NCI-H1048 (cell line): ENCODE data around the gene DNAJB6.
A peak's percentile ranks its signal among the peaks of the same experiment; 100 is the strongest.

ENCODE experiments used
- DNase-seq: peaks from one replicate; lab custom pipeline; 2025; lab: John Stamatoyannopoulos, UW

The DNAJB6 gene

DNA sequence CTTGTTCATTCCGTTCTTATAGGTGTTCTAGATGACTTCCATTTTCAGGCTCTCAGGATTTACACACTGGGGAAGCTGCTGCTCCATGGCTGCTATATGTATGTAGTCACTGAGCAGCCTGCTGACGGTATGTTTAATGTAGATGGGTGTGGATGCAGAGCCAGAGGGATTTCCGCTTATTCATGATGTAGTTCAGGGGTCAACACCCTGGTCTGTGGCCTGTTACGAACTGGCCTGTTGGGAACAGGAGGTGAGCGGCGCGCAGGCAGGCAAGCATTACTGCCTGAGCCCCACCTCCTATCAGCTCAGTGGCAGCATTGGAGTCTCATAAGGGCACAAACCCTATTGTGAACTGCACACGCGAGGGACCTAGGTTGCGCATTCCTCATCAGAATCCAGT lies 33.9 kb downstream of the DNAJB6 start:
- DNase-seq: no peak

DNA sequence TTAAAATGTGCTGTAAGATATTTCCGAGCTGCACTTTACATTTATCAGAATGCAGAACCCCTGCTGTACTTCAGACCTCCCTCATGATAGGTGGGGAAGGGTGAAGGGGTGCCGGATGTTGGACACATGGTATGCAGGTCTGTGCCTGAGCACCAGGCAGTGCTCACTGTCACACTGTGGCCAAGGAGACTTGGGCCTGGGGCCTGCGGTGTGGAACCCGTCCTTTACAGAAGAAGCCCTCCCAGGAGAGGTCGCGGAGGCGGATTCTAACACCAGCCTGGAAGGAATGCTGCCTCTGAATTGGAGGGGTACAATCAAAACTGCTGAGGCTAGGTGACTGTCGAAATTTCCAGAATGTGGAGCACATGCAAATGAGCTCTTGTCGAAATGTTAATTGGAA lies 34.5 kb downstream of the DNAJB6 start:
- no peak for DNase-seq

DNA sequence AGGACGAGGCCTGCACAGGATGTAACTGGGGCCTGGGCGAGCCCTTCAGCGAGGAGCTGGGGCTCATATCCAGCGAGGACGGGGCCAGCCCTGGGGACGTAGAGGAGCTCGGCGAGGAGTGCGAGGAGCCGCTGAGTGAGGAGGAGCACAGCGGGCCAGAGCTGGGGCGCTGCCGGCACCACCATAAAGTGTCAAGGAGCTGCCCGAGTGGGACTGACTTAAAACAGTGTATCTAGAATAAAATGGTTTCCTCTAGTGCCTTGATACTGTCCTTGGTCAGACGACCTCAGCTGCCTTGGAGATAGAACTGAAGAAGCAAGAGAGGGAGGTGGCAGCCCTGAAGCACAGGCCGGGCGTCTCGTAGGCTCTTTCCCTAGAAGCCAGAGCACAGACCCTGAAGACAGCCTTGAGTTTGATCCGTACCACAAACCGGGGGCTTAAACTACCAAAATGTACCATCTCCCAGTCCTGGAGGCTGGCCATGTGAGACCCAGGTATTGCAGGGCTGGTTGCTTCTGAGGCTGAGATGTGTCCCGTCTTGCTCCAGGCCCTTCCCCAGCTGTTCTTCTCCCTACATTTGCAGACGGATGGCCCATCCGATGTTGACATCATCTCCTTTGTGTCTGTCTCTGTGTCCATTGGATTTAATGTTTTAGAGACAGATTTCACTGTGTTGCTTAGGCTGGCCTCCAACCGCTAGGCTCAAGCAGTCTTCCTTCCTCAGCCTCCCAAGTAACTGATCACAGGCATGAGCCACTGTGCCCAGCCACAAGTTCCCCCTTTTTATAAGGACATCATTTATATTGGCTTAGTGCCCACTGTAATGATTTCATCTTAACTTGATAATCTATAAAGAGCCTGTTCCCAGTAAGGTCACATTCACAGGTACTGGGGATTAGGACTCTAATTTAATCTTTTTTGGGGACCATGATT lies 35.8 kb downstream of the DNAJB6 start:
- no peak for DNase-seq

DNA sequence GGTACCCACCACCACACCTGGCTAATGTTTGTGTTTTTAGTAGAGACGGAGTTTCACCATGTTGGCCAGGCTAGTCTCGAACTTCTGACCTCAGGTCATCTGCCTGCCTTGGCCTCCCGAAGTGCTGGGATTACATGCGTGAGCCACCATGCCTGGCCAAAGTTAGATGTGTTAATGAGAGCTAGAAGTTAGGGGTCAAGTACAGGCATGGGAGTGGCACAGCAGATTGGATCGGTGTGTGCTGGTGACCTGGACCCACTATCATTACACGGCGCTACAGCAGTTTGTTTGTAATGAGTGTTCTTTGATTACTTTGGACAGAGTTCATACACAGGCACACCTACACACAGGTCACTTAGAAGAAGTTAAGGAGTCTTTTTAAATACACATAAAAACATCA lies 36.7 kb downstream of the DNAJB6 start:
- DNase-seq: no peak

DNA sequence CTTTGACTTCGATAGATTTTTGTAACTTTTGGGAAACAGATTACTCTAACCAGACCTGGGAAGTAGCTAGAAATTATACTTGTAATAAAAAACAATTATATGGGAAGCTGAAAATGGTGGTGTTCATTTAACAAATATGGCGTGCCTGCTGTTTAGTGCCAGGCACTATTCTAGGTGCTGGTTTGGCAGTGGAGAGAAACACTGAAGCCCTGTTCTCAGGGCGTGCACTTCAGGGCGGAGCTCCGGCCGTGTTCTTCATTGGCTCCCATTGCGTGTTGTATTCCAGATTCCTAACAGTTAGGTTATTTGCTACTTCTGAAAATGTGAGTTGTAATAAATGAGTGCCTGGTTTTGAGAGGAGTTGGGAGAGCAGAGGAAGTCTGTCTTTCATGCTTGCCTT lies 38.6 kb downstream of the DNAJB6 start:
- DNase-seq: no peak

DNA sequence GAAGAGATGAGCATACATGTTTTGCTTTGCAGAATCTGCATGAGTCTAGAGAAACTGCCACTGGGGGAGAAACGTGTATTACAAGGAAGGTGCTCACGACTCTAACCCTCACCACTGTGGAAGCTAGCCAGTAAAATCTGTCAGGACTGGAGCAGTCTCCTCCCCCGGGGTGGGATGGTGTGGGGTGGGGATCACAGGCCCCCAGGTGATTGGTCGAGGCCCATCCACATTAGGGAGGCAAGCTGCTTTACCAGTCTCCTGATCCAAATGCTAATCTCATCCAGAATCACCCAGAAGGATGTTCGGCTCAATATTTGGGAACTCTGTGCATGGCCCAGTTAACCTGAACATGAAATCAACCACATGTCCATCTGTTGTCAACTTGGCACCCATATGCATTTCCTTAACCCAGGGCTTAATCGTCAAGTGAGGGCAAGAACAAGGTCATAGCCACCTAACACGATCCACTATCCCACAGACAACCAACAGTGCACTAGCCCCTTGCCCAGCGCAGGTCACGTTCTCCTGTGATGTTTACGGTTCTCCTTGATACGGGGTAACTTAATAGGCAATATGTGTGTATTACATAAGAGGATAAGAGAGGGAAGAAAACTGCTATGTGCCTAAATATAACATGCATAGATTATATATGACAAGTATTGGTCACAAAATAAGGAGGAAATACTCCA lies 40.8 kb downstream of the DNAJB6 start:
- DNase-seq: no peak

DNA sequence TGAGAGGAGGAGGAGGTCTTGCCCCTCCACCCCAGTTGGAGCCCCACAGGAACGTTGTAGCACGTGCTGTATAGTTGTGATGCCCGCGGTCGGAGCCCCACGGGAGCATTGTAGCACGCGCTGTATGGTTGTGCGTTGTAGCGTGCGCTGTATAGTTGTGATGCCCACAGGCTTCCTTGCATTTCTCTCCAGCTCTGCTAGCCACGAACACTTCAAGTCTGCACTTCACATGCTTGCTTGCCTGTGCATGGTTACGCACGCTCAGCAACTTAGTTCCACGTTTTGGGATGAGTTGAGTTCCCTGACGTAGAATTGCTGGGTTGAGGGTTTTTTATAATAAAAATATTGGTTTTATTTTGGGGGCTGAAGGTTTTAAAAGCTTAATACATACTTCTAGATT lies 41.6 kb downstream of the DNAJB6 start:
- no peak for DNase-seq

DNA sequence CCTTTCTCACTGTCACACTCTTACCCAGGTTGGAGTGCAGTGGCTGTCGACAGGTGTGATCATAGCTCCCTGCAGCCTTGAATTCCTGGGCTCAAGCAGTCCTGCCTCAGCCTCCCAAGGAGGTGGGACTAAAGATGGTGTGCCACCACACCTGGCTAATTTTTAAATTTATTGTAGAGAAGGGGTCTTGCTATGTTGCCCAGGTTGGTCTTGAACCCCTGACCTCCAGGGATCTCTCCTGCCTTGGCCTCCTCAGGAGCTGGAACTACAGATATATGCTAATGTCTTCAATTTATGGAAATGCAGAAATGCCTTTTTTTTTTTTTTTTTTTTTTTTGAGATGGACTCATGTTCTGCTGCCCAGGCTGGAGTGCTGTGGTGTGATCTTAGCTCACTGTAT lies 42.7 kb downstream of the DNAJB6 start:
- no peak for DNase-seq

DNA sequence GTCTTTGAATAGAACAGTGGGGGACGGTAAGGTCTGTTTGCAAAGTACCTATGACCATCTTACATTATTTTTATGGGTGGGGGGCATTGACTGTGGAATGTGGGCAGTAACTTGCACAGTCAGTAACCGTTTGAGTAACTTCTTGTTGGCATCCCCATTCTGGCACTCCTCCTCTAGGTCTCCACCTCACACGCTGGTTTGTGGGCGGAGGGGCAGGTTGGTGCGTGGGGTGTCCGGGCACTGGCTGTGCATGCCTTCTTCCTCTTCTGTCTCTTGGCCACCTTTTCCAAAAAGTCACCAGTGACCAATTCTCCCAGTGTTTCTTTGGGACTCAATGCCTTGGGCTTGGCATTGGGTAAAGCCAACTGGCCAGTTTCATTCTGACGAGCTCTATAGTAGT lies 43.6 kb downstream of the DNAJB6 start:
- no peak for DNase-seq

DNA sequence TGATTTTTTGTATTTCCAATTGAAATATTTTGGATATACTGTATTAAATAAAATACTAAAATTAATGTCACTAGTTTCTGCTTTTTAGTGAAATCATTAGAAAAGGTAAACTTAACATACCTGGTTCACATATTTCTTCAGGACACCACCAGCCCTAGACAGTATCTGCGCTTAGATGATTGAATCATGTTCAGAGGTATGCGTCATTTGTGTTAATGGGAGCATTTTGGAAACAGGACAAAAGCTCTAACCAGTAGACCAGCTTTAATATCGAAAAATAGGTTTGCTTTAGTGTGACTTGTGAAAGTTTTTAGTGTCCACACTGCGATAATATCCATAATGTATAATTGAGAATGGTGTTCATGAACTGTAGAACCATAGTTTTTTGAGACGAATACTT lies 47.1 kb downstream of the DNAJB6 start:
- DNase-seq: no peak

DNA sequence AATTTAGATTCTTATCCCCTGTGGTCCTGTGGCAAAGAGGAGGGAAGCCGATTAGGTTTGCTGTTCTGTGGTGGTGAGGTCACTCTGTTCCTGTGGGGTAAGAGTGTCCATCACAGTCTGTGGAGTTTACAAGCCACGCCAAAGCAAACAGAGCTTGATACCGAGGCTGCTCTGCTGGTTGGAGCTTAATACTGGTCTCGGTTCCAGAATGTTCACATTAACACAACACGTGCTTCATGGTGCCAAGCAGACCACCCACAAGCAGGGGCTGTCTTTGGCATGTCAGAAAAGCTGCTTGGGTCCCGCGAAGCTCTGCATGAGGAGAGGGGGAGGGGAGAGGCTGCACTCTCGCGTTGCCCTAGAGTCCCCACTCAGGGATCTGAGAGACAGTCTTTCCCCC lies 47.5 kb downstream of the DNAJB6 start:
- DNase-seq: no peak

DNA sequence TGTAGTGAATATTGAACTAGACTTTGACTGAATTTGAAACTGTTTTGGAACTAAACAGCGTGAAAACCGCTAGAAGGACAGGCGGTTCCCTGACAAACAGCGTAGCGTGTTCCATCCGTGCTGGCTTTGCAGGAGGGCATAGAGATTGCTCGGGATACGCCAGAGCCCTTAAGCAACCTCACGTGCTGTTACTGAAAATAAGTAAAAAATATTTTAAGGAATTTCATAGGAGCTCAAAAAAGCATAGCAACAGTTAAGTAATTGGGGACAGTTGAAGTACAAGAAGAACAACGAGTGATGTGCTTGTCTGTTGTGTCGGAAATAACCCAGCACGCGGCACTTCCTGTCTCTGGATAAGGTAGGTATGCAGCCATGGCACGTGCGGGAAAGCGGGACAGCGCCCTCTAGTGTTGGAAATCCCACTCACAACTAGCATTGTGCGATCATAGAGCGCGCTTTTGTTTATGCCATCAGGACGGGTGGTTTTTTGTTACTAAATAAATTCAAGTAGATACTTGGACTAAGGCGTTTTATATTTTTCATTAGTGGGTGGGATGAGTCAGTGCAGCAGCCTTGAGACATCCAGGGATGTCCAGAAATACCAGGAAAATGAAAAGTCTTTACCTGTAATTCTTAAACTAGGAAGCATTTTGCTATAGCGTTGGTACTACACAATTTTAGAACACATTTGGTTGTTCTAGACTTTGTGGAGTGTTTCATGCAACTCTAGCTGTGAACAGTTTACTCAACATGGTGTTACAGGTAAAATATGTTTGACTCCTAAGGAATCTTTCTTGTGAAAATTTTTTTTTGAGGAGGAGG lies 50.4 kb downstream of the DNAJB6 start:
- peak; percentile 88 for DNase-seq

DNA sequence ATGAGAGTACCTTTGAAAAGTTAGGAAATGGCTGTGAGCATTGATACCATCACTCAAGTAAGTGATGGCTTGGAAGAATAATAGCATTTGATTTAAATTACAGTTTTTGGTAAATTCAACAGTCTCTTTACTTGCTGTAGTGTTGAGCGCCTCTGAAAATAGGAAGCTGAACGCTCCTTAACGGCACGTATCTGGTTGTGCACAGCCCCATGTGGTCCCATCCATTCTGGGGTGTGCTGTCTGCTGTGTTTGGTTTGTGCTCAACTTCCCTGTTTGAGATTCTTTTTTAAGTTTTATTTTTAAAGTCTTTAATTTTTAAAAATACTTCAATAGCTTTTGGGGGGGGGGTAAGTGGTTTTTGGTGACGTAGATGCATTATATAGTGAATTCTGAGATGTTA lies 51.5 kb downstream of the DNAJB6 start:
- DNase-seq: no peak

DNA sequence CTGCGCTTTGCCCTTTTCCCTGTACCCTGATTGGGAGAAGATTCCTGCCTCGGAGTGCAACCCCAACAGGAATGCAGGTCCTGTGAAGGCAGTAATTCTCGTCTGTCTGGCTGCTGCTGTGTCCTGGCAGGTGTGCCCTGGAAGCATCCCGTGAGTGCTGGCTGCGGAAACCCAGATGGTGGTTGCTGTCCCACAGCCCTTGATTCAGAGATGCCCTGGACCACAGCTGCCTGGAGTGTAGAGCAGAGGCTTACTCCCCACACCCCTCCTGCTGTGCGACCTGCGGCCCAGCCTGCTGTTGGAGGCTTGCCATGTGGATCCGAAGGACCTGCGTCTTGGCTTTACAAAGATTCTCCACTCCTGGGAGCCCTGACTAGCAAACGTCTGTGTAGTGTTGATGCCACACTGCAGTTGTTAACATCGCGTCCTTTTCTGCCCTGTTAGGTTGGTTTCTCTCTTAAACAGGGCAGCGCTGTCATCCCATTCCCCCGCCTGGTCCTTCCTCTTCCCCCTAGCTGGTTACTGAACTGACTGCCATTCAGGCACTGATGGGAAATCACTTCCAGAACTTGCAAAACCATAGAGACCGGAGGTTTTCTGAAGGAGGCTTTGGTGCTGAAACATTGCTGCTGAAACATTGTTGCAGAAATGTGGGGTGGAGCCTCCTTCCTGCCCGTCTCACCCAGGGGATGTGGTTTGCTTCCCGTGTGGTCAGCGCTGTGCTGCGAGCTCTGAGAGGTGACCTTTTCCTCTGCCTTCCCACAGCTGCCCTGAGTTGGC lies 53.3 kb downstream of the DNAJB6 start:
- DNase-seq: no peak

DNA sequence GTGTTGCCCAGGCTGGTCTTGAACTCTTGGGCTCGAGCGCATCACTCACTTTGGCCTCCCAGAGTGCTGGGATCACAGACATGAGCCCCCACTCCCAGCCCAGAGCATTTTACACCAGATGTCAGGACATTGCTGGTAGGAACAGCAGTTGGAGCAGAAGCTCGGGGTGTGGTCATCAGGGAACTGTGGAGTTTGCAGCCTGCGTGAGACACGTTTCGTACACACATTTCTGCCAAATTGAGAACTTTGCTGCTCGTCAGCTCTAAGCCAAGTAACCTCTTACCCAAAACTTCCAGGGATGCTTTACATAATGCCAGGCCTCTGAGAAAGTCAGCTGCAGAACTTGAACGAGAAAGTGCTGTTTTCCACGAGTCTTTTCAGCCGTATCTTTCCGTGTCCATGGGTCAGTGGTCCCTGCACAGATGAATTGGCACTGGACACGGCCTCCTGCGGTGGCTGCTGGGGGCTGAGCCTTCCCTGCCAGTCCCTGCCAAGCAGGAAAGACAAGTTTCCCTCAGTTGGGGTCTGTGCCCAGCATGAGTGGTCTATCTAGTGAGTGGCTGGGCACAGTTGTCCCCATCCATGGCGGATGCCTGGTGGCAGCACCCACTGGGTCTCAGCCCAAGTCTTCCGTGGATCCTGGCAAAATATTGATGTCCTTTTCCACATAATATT lies 54.4 kb downstream of the DNAJB6 start:
- no peak for DNase-seq

DNA sequence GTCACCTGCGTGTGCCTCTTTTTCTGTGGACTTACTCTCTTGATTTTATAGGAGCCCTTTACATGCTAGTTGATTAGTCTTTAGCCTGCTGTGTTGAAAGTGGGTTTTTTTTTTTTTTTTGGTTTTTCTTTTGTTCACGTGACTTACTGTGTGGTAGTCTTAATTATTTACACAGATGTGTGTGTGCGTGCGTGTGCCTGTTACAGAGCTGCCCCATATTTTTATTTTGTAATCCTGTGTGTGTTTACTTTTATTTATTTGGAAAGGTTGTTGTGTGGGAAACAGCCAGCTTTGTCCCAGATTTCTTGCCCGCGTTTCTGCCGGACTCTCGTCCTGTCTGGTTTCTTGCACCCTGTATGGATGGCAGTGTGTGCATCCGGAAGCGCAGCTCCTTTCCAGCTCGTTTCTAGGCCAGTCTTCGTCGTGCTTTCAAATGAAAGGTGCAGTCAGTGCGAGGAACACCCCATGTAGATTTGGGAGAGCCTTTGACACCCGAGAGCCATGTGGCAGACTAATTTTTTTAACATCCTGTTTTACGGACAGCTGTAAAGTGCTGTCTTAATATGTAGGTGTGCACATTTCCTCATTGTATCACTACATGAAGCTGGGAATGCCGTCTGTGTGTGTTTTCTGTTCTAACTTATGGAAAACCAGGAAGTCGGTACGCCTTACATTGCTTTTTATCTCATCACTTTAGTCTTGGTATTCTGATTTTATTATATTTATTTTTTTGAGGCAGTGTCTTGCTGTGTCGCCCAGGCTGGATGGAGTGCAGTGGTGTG lies 55.6 kb downstream of the DNAJB6 start:
- no peak for DNase-seq

DNA sequence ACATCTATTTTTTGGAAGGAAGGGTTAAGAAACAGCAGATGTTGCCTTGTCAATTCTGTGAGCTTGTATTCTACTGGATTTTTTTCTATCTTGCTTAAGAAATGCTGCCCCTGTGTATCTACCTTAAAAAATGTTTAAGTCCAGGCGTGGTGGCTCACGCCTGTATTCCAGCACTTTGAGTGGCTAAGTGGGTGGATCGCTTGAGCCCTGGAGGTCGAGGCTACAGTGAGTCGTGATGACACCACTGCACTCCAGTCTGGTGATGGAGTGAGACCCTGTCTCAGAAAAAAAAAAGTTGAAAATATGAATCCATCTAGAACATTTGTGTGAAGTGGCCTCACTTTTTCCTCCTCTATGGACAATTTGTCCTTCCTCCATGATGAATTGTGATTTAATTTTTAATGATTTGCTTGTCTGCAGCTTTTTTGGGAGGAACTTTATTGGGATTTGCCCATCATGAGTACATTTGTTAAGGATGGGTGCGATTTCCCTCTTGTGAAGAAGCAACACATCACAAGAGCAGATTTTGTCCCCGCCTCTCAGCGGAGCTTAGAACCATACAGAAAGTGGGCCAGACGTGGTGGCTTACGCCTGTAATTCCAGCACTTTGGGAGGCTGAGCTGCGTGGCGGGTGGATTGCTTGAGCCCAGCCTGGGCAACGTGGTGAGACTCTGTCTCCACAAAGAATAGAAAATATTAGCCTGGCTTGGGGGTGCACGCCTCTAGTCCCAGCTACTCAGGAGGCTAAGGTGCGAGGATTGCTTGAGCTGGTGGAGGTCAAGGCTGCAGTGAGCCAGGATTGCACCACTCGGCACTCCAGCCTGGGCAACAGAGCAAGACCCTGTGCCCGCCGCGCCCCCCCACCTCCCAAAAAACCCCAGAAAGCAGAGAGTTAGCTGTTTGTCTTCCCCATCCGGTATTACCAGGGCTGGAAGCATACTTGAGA lies 57.7 kb downstream of the DNAJB6 start:
- DNase-seq: no peak

DNA sequence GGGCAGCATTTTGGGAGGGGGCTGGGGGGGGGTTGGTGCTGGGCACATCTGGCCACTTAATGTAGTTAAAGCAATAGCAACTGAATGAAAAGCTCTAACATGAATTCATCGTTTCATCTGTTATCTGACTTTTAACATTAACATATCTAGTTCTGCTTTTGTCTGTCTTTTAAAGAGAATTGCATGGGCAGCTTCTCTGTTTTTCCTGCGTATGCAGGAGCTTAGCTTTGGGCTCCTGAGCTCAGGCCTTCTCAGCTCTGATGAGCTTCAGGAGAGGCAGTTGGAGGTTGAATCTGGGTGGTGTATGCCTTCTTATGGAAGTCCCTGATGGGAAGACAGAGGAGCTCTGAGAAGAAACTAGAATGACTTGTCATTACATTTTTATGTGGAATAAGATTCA lies 58.4 kb downstream of the DNAJB6 start:
- DNase-seq: no peak

DNA sequence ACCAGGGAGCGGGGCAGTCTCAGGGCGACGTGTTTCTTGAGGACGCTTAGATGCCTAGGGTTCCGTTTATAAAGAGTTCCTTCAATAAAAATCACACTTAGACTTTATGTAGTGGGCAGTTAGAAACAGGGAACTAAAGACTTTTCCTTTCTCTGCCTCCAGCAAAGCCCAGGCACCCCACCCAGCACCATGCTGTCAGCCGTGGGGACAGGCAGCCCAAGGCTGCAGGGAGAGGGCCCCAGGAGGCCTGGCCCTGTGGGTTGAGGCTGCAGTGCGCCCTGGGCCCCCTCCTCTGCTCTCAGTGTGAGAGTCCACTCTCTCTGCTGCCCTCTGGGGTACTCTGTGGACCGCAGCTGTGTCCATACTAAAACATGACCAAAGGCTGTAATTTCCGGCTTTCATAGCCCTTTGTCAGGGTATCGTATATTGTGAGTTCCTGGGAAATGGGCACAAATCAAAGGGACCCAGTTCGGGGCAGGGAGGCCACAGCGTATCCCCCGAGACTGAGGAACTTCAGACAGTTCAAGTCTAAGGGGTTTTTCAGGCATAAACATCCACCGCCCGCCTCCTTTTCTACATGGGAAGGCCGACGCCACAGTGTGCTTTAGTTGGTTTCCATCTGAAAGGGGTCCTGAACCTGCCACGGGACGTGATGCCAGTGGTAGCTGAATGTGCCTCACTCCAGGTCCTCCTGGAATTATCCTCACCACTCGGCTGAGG lies 59.7 kb downstream of the DNAJB6 start:
- no peak for DNase-seq
